Posterior cingulate gyrus (tissue), 11 donors: ENCODE data around the gene MICOS13.
A peak's percentile ranks its signal among the peaks of the same experiment; 100 is the strongest.

Experiments
- DNase-seq, 10 donors: peaks; one replicate each; pipeline versions ENCODE4 v3.0.0 to v3.0.0-alpha.2; 2020 to 2021; ENCODE audit warnings: mixed read lengths in 3 of 10
- intact Hi-C: fragments of 100-400 bp; cut with DNase I; formaldehyde crosslinking; loops from one replicate; pipeline ENCODE4 v1.15.1; 2023

MICOS13 gene

DNA sequence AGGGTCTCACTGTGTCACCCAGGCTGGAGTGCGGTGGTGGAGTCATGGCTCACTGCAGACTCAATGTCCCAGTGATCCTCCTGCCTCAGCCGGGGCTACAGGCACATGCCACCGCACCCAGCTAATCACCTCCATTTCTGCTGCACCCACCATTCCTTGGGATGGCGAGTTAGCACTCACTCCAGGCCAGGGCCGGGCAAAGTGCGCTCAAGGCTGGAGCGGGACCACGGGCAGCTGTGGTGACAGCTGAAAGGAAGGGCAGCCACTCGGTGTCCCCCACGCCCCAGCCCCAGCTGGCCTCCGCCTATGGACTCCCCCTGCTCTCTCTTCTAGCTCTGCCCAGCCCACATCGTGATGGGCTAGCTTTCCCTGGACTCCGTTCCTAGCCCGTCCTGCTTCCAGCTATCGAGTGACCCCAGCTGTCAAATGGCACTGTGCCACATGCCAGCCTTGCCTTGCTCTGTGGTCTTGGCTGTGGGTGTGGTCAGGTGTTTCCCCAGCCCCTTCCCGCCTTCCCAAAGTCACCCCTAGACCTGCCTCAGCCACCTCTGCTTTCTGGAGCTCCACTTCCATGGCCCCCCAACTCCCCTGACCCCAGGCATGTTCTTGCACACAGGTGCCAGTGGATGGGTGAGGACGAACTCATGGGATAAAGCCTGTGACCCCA lies 4.1 kb downstream of the MICOS13 start:
- no peak for DNase-seq
- intact Hi-C loops: no loop called here

DNA sequence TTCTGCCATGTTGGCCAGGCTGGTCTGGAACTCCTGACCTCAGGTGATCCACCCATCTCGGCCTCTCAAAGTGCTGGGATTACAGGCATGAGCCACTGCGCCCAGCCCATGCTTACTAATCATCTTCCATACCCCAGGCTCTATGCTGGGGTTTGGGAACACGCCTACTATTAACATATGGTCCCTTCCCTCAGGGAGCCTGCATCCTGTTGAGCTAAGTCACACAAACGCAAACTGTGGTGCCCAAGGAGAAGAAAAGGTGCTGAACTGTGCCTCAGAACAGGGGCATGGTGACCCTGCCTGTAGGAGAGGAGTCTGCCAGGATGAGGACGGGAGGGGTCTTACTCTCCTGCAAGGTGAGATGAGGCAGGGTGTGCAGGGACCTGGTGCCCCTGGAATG lies 5.6 kb downstream of the MICOS13 start:
- no peak for DNase-seq

DNA sequence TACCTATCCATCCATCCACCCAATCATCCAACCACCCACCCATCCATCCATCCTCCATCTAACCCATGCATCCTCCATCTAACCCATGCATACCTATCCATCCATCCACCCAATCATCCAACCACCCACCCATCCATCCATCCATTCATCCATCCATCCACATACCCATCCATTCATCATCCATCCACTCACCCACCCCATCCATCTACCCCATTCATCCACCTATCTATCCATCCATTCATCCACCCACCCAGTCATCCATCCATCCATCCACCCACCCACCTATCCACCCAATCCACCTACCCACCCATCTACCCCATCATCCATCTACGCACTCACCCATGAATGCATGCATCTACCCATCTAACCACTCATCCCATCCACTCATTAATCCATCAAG lies 6.6 kb downstream of the MICOS13 start:
- intact Hi-C loops: no loop called here
- no peak for DNase-seq

More for the DNA sequence above, 5.6 kb downstream of the MICOS13 start:
- intact Hi-C loops: no loop called here

DNA sequence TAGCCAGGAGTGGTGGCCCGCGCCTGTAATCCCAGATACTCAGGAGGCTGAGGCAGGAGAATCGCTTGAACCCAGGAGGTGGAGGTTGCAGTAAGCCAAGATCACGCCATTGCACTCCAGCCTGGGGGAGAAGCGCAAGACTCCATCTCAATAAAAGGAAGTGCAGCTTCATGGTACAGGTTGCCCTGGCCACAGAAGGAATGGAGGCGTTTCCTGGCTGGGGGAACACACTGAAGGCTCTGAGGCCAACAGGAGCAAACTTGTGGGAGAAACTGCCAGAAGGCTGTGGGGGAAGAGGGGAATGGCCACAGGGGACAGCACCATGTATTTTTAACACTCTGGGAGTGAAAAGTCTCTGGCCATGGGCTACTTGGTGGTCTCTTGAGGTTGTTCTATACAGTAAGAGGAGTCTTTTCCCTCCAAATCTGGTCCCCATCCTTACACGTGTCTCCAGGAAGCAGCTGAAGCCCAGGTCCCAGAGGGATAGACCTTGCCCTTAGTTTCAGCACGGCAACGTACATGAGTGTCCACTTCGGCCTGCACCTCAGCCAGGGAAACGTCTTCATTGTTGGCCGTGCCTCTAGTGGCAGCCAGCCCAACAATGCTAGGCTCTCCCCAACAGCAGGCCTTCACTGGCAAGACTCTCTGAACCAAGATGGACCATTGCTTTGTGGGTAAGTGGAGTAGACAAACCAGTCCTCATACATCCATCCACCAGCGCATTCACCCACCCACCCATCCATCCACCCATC lies 7.4 kb downstream of the MICOS13 start:
- intact Hi-C loops: no loop called here
- peak in 2 of 10 donors; percentile 14 to 21 for DNase-seq

DNA sequence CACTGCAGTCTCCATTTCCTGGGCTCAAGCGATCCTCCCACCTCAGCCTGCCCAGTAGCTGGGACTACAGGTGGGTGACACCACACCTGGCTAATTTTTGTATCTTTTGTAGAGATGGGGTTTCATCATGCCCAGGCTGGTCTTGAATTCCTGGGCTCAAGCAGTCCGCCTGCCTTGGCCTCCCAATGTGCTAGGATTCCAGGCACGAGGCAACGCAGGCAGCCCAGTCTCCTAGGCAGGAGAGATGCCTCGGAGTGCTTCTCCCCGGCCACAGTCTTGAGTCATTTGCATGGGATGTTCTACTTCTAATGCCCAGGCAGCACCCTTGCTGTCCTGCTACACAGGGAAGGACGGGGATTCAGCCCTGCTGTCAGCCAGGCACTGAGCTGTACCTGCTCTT lies 8.7 kb downstream of the MICOS13 start:
- peak in 3 of 10 donors; percentile 20 to 41 (median 40) for DNase-seq
- intact Hi-C loops: no loop called here

GRCh38 chr19:5669212-5669611 lies 11.1 kb downstream of the MICOS13 start:
- peak in 1 of 10 donors; percentile 67 for DNase-seq
- intact Hi-C loops: no loop called here

- no peak for DNase-seq
- intact Hi-C loops: no loop called here
Observed at GRCh38 chr19:5667751-5668271, 12.5 kb downstream of the MICOS13 start.

DNA sequence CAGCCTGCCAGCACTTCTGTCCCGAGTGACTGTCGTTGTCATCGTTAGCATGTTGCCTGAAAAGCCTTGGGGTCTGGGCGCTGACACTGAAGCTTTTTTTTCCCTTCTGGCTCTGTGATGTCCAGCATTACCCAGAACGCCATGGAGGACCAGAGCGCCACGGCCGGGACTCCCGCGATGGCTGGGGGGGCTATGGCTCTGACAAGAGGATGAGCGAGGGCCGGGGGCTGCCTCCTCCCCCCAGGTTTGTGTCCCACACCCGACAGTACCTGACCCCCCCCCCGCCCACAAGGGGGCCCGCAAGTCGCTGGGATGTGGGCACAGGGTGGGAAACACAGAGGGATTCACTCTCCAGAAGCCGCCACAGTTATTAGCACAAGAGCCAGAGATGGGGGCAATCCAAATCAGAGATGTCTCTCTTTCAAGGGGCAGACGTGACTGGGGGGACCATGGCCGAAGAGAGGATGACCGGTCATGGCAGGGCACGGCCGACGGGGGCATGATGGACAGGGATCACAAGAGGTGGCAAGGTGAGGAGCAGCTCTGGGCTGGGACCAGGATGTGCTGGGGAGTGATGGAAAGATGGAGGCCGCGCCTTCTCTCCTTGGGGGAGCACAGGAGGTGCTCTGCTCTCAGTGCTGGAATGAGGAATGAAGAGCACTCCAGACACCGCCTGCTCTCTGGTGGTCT lies 13.2 kb downstream of the MICOS13 start:
- no peak for DNase-seq
- intact Hi-C loops: no loop called here

DNA sequence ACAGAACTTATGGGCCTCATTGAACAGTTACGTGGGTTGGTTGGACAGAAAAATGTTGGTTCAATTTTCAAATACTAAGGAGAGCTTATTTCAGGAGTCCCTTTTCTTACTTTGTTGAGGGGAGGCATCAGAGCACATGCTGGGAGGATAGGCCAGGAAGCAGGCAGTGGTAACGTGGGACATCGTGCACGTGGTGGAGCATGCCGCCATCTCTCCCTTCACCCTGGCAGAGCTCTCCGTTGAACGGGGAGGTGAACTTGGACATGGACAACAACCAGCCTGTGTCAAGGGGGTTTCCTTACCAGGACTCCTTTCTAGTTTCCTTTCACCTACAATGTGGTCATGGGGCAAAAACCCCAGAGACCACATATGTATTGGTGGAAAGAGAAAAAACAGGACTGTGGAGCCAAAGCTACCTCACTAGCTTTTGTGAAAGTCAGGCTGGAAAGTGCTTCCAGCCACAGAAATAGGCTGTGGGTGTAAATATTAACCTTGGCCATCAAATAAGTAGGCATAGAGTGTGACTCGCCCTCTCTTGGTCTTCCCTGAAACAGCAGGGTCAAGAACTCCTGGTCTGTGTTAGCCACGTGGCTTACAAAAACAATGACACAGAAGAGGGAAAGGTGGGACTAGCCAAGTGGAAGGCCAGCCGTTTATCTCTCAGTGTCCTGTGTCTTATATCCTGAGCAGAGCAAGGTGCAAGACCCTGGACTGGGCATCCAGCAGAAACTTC lies 14.4 kb downstream of the MICOS13 start:
- no peak for DNase-seq
- intact Hi-C loops: no loop called here

DNA sequence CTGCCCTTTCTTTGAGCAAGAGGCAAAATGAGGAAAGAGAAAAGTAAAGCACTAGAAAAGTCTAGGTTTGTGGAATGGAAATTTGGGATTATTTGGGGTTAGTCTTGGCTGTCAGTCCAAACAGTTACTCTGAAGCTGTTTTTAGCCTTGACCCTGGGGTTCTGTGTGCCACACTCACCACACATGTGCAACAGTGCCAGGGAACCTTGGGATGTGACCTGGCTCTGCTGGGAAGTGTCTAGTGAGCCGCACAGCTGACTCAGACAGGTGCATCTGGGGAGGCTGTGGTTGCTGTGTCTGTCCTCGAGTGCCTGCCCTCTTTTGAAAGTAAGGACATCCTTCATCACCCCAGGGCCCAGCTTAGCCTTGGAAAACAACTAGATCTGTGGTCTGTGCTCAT lies 15.8 kb downstream of the MICOS13 start:
- intact Hi-C loops: no loop called here
- DNase-seq: no peak

- DNase-seq: no peak
- intact Hi-C loops: no loop called here
Observed at GRCh38 chr19:5663904-5664303, 16.4 kb downstream of the MICOS13 start.

DNA sequence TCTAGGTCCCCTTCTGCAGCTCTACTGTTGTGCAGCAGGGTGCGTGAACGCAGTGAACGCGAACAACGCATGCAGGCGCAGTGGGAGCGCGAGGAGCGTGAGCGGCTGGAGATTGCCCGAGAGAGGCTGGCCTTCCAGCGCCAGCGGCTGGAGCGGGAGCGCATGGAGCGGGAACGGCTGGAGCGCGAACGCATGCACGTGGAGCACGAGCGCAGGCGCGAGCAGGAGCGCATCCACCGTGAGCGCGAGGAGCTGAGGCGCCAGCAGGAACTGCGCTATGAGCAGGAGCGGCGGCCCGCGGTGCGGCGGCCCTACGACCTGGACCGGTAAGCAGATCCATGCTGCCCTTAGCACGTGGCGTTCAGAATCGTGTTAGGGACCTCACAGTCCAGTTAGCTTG lies 18.8 kb downstream of the MICOS13 start:
- intact Hi-C loops: no loop called here
- no peak for DNase-seq

GRCh38 chr19:5655412-5655811 lies 24.9 kb downstream of the MICOS13 start:
- intact Hi-C loops: no loop called here

DNA sequence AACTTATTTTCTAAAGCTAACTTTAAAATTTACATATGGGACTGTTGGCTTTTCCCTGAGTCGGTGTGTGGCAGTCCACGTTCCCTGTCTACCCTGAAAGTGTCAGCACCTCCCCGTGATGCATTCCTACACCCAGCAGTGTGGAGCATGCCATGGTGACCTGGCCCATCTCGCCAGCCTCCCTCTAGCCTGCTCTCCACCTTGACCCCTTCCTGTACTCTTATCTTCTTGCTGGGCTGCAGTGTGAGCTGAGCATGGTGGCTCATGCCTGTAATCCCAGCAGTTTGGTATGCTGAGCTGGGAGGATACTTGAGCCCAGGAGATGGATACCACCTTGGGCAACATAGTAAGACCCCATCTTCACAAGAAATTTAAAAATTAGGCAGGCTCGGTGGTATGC lies 25.4 kb downstream of the MICOS13 start:
- intact Hi-C loops: no loop called here

More at GRCh38 chr19:5655412-5655811, 24.9 kb downstream of the MICOS13 start:
- DNase-seq: peak in 1 of 10 donors; percentile 65

DNA sequence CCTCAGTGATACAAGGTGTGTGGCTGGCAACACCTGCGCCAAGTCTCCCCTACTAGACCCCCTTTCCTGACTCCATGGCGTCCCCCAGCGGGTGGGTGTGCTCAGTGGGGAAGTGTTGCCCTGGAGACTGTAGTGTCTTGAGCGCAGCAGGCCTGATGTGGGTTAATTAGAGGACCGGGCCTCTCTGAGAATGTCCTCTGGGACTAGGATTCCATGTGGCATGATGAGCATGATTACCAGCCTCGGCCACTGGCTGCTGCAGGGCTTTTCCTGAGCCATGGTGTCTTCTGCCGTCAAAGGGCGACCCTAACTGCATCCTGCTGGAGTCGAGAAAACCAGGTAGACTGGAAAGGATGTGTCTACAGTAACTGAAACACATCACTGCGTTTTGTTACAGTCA lies 28.1 kb downstream of the MICOS13 start:
- no peak for DNase-seq
- intact Hi-C loops: no loop called here

More for the DNA sequence above, 25.4 kb downstream of the MICOS13 start:
- no peak for DNase-seq

DNA sequence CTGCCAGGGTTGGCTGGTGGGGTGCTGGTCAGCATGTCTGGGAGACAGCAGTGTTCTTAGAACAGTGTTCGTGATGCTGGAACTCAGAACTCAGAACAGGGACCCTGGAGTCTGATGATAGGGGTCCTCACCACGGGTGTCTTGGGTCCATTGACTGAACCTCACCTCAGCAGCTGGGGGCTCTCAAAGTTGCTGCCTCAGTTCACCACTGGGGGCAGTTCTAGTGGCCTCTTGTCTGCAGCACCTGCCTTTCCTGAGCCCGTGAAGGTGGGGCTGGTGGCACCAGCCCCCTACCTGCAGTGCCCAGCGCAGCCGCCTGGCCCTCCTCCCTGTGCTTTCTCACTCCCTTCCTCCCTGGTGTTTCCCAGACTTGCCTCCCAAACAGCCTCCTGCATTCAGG lies 29.0 kb downstream of the MICOS13 start:
- no peak for DNase-seq
- intact Hi-C loops: no loop called here

DNA sequence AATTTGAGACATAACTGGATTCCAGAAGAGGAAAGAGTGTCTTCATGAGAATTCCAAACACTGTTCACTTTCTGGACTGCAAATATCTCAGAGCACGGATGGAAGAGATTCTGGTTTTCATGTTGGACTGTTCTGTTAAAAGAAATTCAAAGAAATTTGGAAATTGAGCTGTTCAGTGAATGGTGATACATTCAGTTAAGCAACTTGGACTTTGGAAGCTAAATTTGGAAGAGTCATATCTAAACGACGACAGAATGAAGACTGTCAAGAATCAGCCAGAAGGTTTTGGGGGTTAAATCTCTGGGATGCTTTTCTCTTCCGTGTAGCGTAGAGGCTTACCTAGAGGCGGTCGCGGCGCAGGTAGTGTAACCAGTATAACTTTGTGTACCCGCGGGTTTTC lies 31.9 kb downstream of the MICOS13 start:
- DNase-seq: no peak

GRCh38 chr19:5646703-5647102 lies 33.6 kb downstream of the MICOS13 start:
- intact Hi-C loops: no loop called here

More for the DNA sequence above, 31.9 kb downstream of the MICOS13 start:
- intact Hi-C loops: no loop called here

GRCh38 chr19:5645409-5645808 lies 34.9 kb downstream of the MICOS13 start:
- no peak for DNase-seq
- intact Hi-C loops: no loop called here

More at GRCh38 chr19:5646703-5647102, 33.6 kb downstream of the MICOS13 start:
- no peak for DNase-seq

GRCh38 chr19:5644037-5644436 lies 36.3 kb downstream of the MICOS13 start:
- intact Hi-C loops: no loop called here

GRCh38 chr19:5643060-5643459 lies 37.3 kb downstream of the MICOS13 start:
- intact Hi-C loops: no loop called here
- no peak for DNase-seq

More at GRCh38 chr19:5644037-5644436, 36.3 kb downstream of the MICOS13 start:
- no peak for DNase-seq
